ENCODE results near the gene COX5A. TPM values are rescaled to one million over a fixed set of nuclear protein-coding genes. Genes with fewer than 3 reads are reported as not detected.
"Not testable (repeated sequence)": the region's sequence is repeated elsewhere in the genome, so short reads cannot be mapped to it uniquely, and the experiment has no call there.

The COX5A gene
- total RNA-seq, 1 donor from 2014 or later = 248 TPM

DNA sequence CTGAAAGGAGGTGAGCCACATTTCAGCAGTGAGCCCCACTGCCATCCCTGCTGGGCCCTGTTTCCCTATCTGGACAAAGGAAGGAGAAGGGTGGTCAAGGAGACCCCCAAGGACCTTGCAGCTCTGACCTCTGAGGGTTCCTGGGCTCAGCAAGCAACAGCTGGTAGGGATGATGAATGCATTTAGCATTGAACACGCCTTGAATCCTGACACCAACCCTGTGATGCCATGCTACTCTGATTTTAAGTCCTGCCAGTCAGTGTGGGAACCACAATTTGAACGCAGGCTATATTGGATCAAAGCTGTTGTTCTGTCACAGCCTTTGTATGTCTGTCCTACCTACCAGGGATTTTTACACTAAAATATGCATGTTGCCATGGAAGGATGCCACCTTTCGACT is 41.6 kb downstream of the COX5A start:
- H3K36me3 Mint-ChIP-seq = peaks cover 10% of the 10 kb centered on the region
- no peak overlapping the region for H3K4me3 Mint-ChIP-seq
- no peaks in the 10 kb centered on the region for H3K9me3 Mint-ChIP-seq
- no peaks in the 10 kb centered on the region for H3K27me3 Mint-ChIP-seq
- peak overlapping the region; percentile 18 for H3K27ac Mint-ChIP-seq
- DNase-seq (ENCODE audit: extremely low spot score, unreplicated experiment) = no peak
- TF ChIP-seq, protein P1, sequence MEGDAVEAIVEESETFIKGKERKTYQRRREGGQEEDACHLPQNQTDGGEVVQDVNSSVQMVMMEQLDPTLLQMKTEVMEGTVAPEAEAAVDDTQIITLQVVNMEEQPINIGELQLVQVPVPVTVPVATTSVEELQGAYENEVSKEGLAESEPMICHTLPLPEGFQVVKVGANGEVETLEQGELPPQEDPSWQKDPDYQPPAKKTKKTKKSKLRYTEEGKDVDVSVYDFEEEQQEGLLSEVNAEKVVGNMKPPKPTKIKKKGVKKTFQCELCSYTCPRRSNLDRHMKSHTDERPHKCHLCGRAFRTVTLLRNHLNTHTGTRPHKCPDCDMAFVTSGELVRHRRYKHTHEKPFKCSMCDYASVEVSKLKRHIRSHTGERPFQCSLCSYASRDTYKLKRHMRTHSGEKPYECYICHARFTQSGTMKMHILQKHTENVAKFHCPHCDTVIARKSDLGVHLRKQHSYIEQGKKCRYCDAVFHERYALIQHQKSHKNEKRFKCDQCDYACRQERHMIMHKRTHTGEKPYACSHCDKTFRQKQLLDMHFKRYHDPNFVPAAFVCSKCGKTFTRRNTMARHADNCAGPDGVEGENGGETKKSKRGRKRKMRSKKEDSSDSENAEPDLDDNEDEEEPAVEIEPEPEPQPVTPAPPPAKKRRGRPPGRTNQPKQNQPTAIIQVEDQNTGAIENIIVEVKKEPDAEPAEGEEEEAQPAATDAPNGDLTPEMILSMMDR (conservative IDR thresholded peaks at IDR 0.05) = no peak
- H3K4me1 Mint-ChIP-seq (ENCODE audit: unreplicated experiment) = no peaks in the 10 kb centered on the region

DNA sequence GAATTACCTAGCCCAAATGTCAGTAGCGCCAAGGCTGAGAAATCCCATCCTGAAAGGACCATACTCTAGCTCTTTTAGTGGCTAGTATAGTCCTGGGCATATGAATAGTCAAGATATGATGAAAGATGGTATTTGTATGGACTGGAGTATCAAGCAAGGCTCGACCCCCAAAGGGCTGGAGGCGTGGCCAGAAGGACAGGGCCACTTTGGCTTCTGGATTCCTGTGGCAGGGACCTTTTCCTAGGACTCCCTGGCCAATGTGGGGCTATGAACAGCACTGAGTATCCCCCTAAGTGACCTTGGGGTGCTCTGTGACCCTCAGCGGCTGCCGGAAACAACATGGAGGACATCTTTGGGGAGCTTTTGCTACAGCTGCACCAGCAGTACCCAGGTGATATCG is 42.0 kb downstream of the COX5A start:
- DNase-seq (ENCODE audit: extremely low spot score, unreplicated experiment) = no peak
- Mint-ChIP-seq H3K27ac (no peak overlapping the region), H3K9me3 (no peaks in the 10 kb centered on the region), H3K4me3 (no peak overlapping the region), H3K27me3 (no peaks in the 10 kb centered on the region), H3K4me1 (ENCODE audit: unreplicated experiment) (peaks cover 1% of the 10 kb centered on the region), H3K36me3 (peaks cover 10% of the 10 kb centered on the region)
- TF ChIP-seq, protein P1 (conservative IDR thresholded peaks at IDR 0.05) = no peak

DNA sequence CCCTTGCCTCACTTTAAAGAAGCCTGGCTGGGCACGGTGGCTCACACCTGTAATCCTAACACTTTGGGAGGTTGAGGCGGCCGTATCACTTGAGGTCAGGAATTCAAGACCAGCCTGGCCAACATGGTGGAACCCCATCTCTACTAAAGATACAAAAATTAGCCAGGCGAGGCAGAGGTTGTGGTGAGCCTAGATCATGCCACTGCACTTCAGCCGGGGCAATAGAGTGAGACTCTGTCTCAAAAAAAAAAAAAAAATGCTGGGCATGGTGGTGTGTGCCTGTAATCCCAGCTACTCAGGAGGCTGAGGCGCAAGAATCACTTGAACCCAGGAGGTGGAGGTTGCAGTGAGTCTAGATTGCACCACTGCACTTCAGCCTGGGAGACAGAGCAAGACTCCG is 43.5 kb downstream of the COX5A start:
- H3K4me3 Mint-ChIP-seq = not testable (repeated sequence)

DNA sequence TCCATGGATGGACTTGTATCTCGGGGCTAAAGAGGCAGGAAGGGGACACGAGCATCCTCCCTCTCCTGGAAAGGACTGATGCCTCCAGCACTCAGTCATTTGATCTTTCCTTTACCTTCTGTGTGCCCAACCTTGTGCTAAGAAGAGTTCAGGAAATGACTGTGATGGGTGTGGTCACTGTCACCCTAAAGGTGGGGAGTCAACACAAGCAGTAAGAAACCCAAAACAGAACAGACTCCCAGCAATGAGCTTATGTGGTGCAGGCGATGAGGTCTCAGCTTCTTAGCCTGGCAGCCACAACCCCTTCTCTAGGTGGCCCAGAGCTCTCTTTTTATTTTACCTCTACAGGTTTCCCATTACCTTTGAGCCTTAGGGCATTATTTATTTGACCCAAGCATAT is 44.2 kb downstream of the COX5A start:
- no peaks in the 10 kb centered on the region for H3K9me3 Mint-ChIP-seq
- H3K4me3 Mint-ChIP-seq = no peak overlapping the region
- no peaks in the 10 kb centered on the region for H3K27me3 Mint-ChIP-seq
- H3K27ac Mint-ChIP-seq = no peak overlapping the region
- no peak for DNase-seq (ENCODE audit: extremely low spot score, unreplicated experiment)
- H3K36me3 Mint-ChIP-seq = peaks cover 5% of the 10 kb centered on the region
- peaks cover 17% of the 10 kb centered on the region for H3K4me1 Mint-ChIP-seq (ENCODE audit: unreplicated experiment)
- TF ChIP-seq, protein P1 (conservative IDR thresholded peaks at IDR 0.05) = no peak

More for the DNA sequence above, 43.5 kb downstream of the COX5A start:
- DNase-seq (ENCODE audit: extremely low spot score, unreplicated experiment); H3K9me3 Mint-ChIP-seq; H3K27me3 Mint-ChIP-seq; H3K36me3 Mint-ChIP-seq; H3K27ac Mint-ChIP-seq: not testable (repeated sequence)
- H3K4me1 Mint-ChIP-seq (ENCODE audit: unreplicated experiment) = peaks cover 12% of the 10 kb centered on the region

DNA sequence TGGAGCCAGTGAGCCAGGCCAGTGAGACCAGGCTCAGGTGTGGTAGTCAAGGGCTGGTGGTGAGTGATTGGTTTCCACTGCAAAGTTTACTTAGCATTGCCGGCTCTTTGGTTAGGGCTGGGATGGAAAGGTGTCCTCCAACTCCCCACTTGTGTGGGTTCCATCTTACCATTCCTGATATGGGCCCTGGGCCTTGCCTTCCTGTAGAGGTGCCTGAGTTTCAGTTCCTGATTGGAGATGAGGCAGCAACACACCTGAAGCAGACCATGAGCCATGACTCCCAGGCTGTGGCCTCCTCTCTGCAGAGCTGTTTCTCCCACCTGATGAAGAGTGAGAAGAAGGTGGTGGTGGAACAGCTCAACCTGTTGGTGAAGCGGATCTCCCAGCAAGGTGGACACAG is 44.9 kb downstream of the COX5A start:
- Mint-ChIP-seq H3K9me3 (no peaks in the 10 kb centered on the region), H3K27me3 (no peaks in the 10 kb centered on the region), H3K4me3 (no peak overlapping the region), H3K27ac (no peak overlapping the region), H3K36me3 (peaks cover 5% of the 10 kb centered on the region), H3K4me1 (ENCODE audit: unreplicated experiment) (peaks cover 17% of the 10 kb centered on the region)
- DNase-seq (ENCODE audit: extremely low spot score, unreplicated experiment) = no peak
- TF ChIP-seq, protein P1 (conservative IDR thresholded peaks at IDR 0.05) = no peak

DNA sequence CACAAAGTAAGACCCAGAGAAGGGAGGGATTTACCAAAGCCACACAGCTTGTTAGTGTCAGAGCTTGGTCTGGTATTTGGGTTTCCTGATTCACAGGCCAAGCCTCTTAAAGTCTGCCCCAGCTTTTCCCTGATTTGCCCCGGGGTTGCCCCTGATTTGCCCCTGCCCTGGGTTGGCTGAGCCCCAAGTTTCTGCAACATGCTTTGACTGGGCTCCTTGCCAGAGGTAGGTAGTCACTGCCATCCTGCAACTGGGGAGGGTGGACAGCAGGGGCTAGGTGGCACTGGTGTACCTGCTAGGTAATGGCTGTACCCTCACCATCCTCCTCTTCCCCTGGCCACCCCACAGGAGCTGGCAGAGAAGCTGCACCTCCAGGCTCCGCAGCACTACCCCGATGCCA is 45.6 kb downstream of the COX5A start:
- DNase-seq (ENCODE audit: extremely low spot score, unreplicated experiment) = no peak
- H3K4me1 Mint-ChIP-seq (ENCODE audit: unreplicated experiment) = peaks cover 17% of the 10 kb centered on the region
- H3K9me3 Mint-ChIP-seq = no peaks in the 10 kb centered on the region
- H3K27ac Mint-ChIP-seq = no peak overlapping the region
- H3K4me3 Mint-ChIP-seq = peak overlapping the region; percentile 70
- TF ChIP-seq, protein P1 (conservative IDR thresholded peaks at IDR 0.05) = no peak
- peaks cover 5% of the 10 kb centered on the region for H3K36me3 Mint-ChIP-seq
- H3K27me3 Mint-ChIP-seq = no peaks in the 10 kb centered on the region

All from type B pancreatic cell (in vitro differentiated cells).